Fibroblast of pulmonary artery (primary cell): Measurements from ENCODE around the gene MYL7.

Experiments used
- DNase-seq: peaks from one replicate; pipeline ENCODE4 v3.0.0-alpha.2; 2010; ENCODE audit warnings: low read depth
- H3K4me3 ChIP-seq: replicated peaks from 2 replicates; pipeline ENCODE4 v1.5.1; 2011; ENCODE audit warnings: low read depth, mild to moderate bottlenecking, control low read depth, low read length, moderate library complexity
- TF ChIP-seq, protein P1 (sequence below): IDR thresholded peaks from 2 replicates; pipeline ENCODE4 v1.5.1; 2011; ENCODE audit warnings: mild to moderate bottlenecking, control low read depth, low read length, inconsistent platforms; ENCODE audit errors: missing control alignments

MYL7 gene

GRCh38 chr7:44144426-44144967 is 3.4 kb upstream of the MYL7 start:
- TF ChIP-seq, protein P1, sequence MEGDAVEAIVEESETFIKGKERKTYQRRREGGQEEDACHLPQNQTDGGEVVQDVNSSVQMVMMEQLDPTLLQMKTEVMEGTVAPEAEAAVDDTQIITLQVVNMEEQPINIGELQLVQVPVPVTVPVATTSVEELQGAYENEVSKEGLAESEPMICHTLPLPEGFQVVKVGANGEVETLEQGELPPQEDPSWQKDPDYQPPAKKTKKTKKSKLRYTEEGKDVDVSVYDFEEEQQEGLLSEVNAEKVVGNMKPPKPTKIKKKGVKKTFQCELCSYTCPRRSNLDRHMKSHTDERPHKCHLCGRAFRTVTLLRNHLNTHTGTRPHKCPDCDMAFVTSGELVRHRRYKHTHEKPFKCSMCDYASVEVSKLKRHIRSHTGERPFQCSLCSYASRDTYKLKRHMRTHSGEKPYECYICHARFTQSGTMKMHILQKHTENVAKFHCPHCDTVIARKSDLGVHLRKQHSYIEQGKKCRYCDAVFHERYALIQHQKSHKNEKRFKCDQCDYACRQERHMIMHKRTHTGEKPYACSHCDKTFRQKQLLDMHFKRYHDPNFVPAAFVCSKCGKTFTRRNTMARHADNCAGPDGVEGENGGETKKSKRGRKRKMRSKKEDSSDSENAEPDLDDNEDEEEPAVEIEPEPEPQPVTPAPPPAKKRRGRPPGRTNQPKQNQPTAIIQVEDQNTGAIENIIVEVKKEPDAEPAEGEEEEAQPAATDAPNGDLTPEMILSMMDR = no peak
- no peak for DNase-seq
- H3K4me3 ChIP-seq = no peak overlapping the region

DNA sequence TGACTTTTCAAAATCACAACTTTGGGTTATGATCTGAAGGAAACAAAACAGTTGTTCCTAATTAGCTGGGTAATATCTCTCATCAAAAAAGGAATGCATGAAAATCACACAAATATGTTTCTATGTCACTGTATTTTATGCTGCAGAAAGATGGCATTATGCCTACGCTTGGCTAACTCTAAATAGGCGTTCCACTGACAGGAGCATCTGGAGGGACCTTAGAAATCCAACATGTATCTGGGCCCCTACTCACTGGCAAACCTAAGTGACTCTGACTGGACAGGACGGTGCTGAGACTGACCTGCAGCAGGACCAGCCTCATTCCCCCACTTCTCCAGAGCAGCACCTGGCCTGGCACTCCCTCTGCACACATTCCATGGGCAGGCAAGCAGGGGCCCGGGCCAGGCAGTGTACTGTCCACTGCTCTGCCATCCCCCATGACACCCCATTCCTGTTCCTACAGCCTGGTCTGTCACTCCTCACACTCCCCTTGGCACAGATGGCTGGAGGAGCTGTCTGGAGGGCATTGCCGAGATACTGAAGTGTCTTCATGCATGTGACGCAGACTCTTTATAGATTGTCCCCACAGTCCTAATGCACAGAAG is 2.6 kb upstream of the MYL7 start:
- DNase-seq = no peak
- TF ChIP-seq, protein P1 = no peak
- no peak overlapping the region for H3K4me3 ChIP-seq

- TF ChIP-seq, protein P1 = no peak
- DNase-seq = no peak
- no peak overlapping the region for H3K4me3 ChIP-seq
Measured at GRCh38 chr7:44142028-44142427, 896 bp upstream of the MYL7 start.

DNA sequence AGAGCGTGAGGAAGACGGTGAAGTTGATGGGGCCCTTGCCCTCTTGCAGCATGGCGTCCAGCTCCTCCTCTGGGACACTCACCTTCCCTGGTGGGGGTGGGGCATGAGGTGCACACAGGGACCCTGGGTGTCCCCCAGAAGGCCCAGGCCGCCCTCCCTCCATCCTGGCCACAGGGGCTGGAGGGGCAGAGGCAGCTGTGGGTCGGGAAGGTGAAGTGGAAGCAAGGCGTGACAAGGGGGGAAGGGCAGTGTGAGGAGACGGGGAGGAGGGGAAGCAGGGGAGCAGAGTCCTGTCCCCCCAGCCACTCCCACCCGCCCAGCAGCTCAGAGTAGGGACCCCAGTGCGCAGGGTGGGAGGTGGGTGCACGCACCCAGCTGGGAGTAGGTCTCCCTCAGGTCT is 791 bp downstream of the MYL7 start:
- no peak overlapping the region for H3K4me3 ChIP-seq
- TF ChIP-seq, protein P1 = no peak
- DNase-seq = no peak

GRCh38 chr7:44139311-44140010 is 1.7 kb downstream of the MYL7 start:
- H3K4me3 ChIP-seq = no peak overlapping the region
- DNase-seq = no peak
- TF ChIP-seq, protein P1 = no peak

GRCh38 chr7:44138698-44139097 is 2.4 kb downstream of the MYL7 start:
- no peak for DNase-seq
- TF ChIP-seq, protein P1 = no peak
- no peak overlapping the region for H3K4me3 ChIP-seq
